NCI-H128 (cell line): ENCODE data around the gene AGBL4.
A peak's percentile ranks its signal among the peaks of the same experiment; 100 is the strongest.

ENCODE experiments used
- DNase-seq: peaks from one replicate; lab custom pipeline; 2025; ENCODE audit not compliant: unreplicated experiment; lab: John Stamatoyannopoulos, UW

AGBL4 gene

GRCh38 chr1:48741380-48741779 is 1282.4 kb downstream of the AGBL4 start:
- no peak for DNase-seq

- no peak for DNase-seq
Observed at GRCh38 chr1:48740621-48741020, 1283.1 kb downstream of the AGBL4 start.

GRCh38 chr1:48739091-48739490 is 1284.7 kb downstream of the AGBL4 start:
- no peak for DNase-seq

- DNase-seq = no peak
Observed at GRCh38 chr1:48738356-48738755, 1285.4 kb downstream of the AGBL4 start.

- no peak for DNase-seq
Observed at GRCh38 chr1:48735796-48736195, 1288.0 kb downstream of the AGBL4 start.

GRCh38 chr1:48730164-48730910 is 1293.4 kb downstream of the AGBL4 start:
- DNase-seq = no peak

- no peak for DNase-seq
Observed at GRCh38 chr1:48728584-48728983, 1295.2 kb downstream of the AGBL4 start.

- DNase-seq = no peak
Observed at GRCh38 chr1:48726557-48727215, 1297.1 kb downstream of the AGBL4 start.

- DNase-seq = no peak
Observed at GRCh38 chr1:48726139-48726538, 1297.6 kb downstream of the AGBL4 start.

GRCh38 chr1:48725341-48726046 is 1298.3 kb downstream of the AGBL4 start:
- no peak for DNase-seq

- DNase-seq = no peak
Observed at GRCh38 chr1:48720929-48721328, 1302.8 kb downstream of the AGBL4 start.

- no peak for DNase-seq
Observed at GRCh38 chr1:48718705-48719104, 1305.0 kb downstream of the AGBL4 start.

GRCh38 chr1:48718116-48718630 is 1305.6 kb downstream of the AGBL4 start:
- DNase-seq = no peak

GRCh38 chr1:48717082-48717481 is 1306.7 kb downstream of the AGBL4 start:
- DNase-seq = no peak

GRCh38 chr1:48715921-48716320 is 1307.8 kb downstream of the AGBL4 start:
- DNase-seq = no peak

GRCh38 chr1:48710915-48711314 is 1312.8 kb downstream of the AGBL4 start:
- DNase-seq = no peak

- no peak for DNase-seq
Observed at GRCh38 chr1:48710318-48710717, 1313.4 kb downstream of the AGBL4 start.

GRCh38 chr1:48704736-48705135 is 1319.0 kb downstream of the AGBL4 start:
- DNase-seq = no peak

- DNase-seq = no peak
Observed at GRCh38 chr1:48701445-48701844, 1322.3 kb downstream of the AGBL4 start.

- peak; percentile 33 for DNase-seq
Observed at GRCh38 chr1:48697066-48697707, 1326.6 kb downstream of the AGBL4 start.

GRCh38 chr1:48695161-48695560 is 1328.6 kb downstream of the AGBL4 start:
- DNase-seq = no peak
